Mucosa of descending colon (tissue), 3 donors: ENCODE data around the gene SLC25A33. TPM values are rescaled to one million over a fixed set of nuclear protein-coding genes. Genes with fewer than 3 reads are reported as not detected.
A peak's percentile ranks its signal among the peaks of the same experiment; 100 is the strongest.

Experiments used
- ATAC-seq: fragments of 200-7000 bp; cut with Tn5 transposase; one replicate; pipeline ENCODE4 v1.9.1; 2020; ENCODE audit warnings: mild to moderate bottlenecking, moderate library complexity
- DNase-seq, 3 donors: peaks; one replicate each; pipeline ENCODE4 v3.0.0-alpha.2; 2020
- H3K36me3 ChIP-seq: fragments of 200-600 bp; one replicate; pipeline ENCODE4 v1.8.0; 2021; ENCODE audit warnings: low read depth, mild to moderate bottlenecking
- H3K4me1 ChIP-seq: fragments of 200-600 bp; one replicate; pipeline ENCODE4 v1.8.0; 2021; ENCODE audit warnings: low read depth, mild to moderate bottlenecking
- H3K4me3 ChIP-seq: fragments of 200-600 bp; one replicate; pipeline ENCODE4 v1.8.0; 2021; ENCODE audit warnings: mild to moderate bottlenecking
- H3K9me3 ChIP-seq: fragments of 200-600 bp; one replicate; pipeline ENCODE4 v1.8.0; 2021; ENCODE audit warnings: mild to moderate bottlenecking
- CTCF ChIP-seq: fragments of 200-600 bp; IDR thresholded peaks from one replicate; pipeline ENCODE4 v1.8.0; 2022; ENCODE audit warnings: antibody characterized with exemption, mild to moderate bottlenecking
- intact Hi-C, 2 donors: fragments of 100-400 bp; cut with DNase I in 1 of 2; cut with micrococcal nuclease in 1 of 2; formaldehyde crosslinking; loops; one replicate each; pipeline versions ENCODE4 v1.11.0 to v1.11.1; 2022; cut with DNase I, micrococcal nuclease
- total RNA-seq, 3 donors: library from RNA; stranded (reverse); fragmentation: NEBNext Ultra II Directional in 2 of 3; extraction: Animal tissue kit (Norgen Biotek cat#: 25700) in 2 of 3; gene quantifications; one replicate each; pipeline versions ENCODE4 v1.2.1 to v1.2.4, GENCODE V29; 2021 to 2023
- donor health status: DM: no; HTN: no; CAD: no; lungs with moderate emphysema.
- donor health status: DM: no; HTN: no; CAD: no.
- donor health status: DM: no; HTN: yes; CAD: no.

The SLC25A33 gene
- total RNA-seq, 3 donors from 2014 or later, result 4.8 to 5.9 (median 5.7) TPM

GRCh38 chr1:9580942-9581341, 41.7 kb downstream of the SLC25A33 start:
- DNase-seq, result no peak
- Histone ChIP-seq H3K4me1 (no peaks in the 10 kb centered on the region), H3K9me3 (no peaks in the 10 kb centered on the region), H3K36me3 (peaks cover 4% of the 10 kb centered on the region), H3K4me3 (no peak overlapping the region)
- TF ChIP-seq CTCF, result no peak
- intact Hi-C loops, result no loop called here
- ATAC-seq, result no peak

GRCh38 chr1:9586147-9586766, 47.0 kb downstream of the SLC25A33 start:
- intact Hi-C loops, result no loop called here
- H3K36me3 ChIP-seq, result peaks cover 2% of the 10 kb centered on the region
- peaks cover 14% of the 10 kb centered on the region for H3K4me1 ChIP-seq
- H3K9me3 ChIP-seq, result no peaks in the 10 kb centered on the region
- no peak for ATAC-seq
- TF ChIP-seq CTCF, result no peak
- no peak overlapping the region for H3K4me3 ChIP-seq
- DNase-seq, result no peak

GRCh38 chr1:9588551-9589143, 49.4 kb downstream of the SLC25A33 start, which contains the start of gene TMEM201:
Gene TMEM201, plus strand, starts transcription at chr1:9588911. Its CDS starts 20 bp downstream, at chr1:9588931.
- intact Hi-C loops, result no loop called here
- Histone ChIP-seq H3K9me3 (no peaks in the 10 kb centered on the region), H3K4me3 (peak within 1 kb of the TSS; percentile 32), H3K36me3 (no peaks in the 10 kb centered on the region), H3K4me1 (peaks cover 16% of the 10 kb centered on the region)
- TF ChIP-seq CTCF, result peak; percentile 95
- DNase-seq (peak; percentile 95 to 97 (median 97)), ATAC-seq (peak; percentile 98)

- intact Hi-C loops, result no loop called here
- peak overlapping the region; percentile 32 for H3K4me3 ChIP-seq
- no peaks in the 10 kb centered on the region for H3K36me3 ChIP-seq
- no peak for TF ChIP-seq CTCF
- H3K9me3 ChIP-seq, result no peaks in the 10 kb centered on the region
- peak; percentile 40 to 64 (median 63) for DNase-seq
- ATAC-seq, result peak; percentile 6
- H3K4me1 ChIP-seq, result peaks cover 16% of the 10 kb centered on the region
These were observed 50.0 kb downstream of the SLC25A33 start for GRCh38 chr1:9589144-9589718.

GRCh38 chr1:9589719-9590157, 50.5 kb downstream of the SLC25A33 start:
- Histone ChIP-seq H3K4me1 (peaks cover 16% of the 10 kb centered on the region), H3K9me3 (no peaks in the 10 kb centered on the region), H3K36me3 (no peaks in the 10 kb centered on the region), H3K4me3 (peak overlapping the region; percentile 32)
- intact Hi-C loops, result no loop called here
- DNase-seq (no peak), ATAC-seq (no peak)
- TF ChIP-seq CTCF, result no peak
